ENCODE results near the gene TRPM3. TPM values are rescaled to one million over a fixed set of nuclear protein-coding genes. Genes with fewer than 3 reads are reported as not detected.

The TRPM3 gene
- total RNA-seq, 4 donors from 2014 or later: 0.51 to 8.4 (median 3.3) TPM

DNA sequence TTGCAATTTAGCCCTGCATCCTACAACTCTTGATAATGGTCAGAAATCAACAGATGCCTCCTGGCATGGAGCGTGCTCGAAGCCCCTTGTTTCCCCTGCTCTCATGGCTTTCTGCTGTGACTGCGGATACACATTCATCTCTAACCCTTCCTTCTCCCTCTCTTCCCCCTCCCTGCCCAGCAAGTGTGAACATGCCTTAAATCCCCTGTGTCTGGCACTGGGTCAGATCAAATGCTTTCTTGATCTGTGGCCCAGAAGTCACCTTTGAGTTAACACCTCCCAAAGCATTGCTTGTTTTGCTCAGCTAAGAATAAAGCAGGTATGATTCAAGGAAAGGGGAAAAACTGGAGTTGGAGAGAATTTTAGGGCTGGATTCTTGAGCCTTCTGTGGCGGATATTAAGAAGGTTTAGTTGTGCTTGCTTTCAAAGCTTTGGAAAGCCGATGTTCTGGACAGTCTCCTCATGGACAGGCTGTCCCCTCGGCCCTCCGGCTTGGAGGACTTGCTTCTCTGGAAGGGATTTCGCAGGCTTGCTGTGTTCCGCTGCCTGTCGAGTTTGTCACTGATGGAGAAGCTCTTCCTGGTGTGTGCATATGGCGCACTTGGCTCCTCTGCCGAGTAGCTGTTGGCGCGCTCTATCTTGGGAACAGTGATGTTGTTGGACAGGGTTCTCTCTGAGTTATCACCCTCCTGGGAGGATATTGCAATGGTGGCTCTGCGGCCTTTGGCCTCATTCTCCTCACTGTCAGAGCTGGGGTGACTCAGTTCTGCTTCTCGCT, 585.7 kb downstream of the TRPM3 start:
- H3K9me3 ChIP-seq: no peaks in the 10 kb centered on the region
- intact Hi-C loops (cut with DNase I; ENCODE audit: low total_unique reads): no loop called here
- no peak for DNase-seq
- no peak for TF ChIP-seq CTCF (IDR thresholded peaks at IDR 0.05)
- no peak for TF ChIP-seq POLR2A (IDR thresholded peaks at IDR 0.05)
- H3K27me3 ChIP-seq: no peaks in the 10 kb centered on the region
- H3K27ac ChIP-seq: no peak overlapping the region
- H3K4me1 ChIP-seq: no peaks in the 10 kb centered on the region
- H3K4me3 ChIP-seq: no peak overlapping the region
- H3K36me3 ChIP-seq: no peaks in the 10 kb centered on the region

GRCh38 chr9:70534471-70534870, 587.0 kb downstream of the TRPM3 start:
- no peaks in the 10 kb centered on the region for H3K27me3 ChIP-seq
- TF ChIP-seq CTCF (IDR thresholded peaks at IDR 0.05) (no peak), POLR2A (IDR thresholded peaks at IDR 0.05) (no peak)
- intact Hi-C loops (cut with DNase I; ENCODE audit: low total_unique reads): no loop called here
- no peaks in the 10 kb centered on the region for H3K4me1 ChIP-seq
- no peaks in the 10 kb centered on the region for H3K36me3 ChIP-seq
- no peak overlapping the region for H3K27ac ChIP-seq
- no peak for DNase-seq
- H3K9me3 ChIP-seq: no peaks in the 10 kb centered on the region
- H3K4me3 ChIP-seq: no peak overlapping the region

- intact Hi-C loops (cut with DNase I; ENCODE audit: low total_unique reads): no loop called here
- Histone ChIP-seq H3K4me3 (no peak overlapping the region), H3K9me3 (no peaks in the 10 kb centered on the region), H3K36me3 (no peaks in the 10 kb centered on the region), H3K27ac (no peak overlapping the region), H3K4me1 (no peaks in the 10 kb centered on the region), H3K27me3 (no peaks in the 10 kb centered on the region)
- no peak for DNase-seq
- TF ChIP-seq POLR2A (IDR thresholded peaks at IDR 0.05) (no peak), CTCF (IDR thresholded peaks at IDR 0.05) (no peak)
Observed at GRCh38 chr9:70534061-70534460, 587.4 kb downstream of the TRPM3 start.

DNA sequence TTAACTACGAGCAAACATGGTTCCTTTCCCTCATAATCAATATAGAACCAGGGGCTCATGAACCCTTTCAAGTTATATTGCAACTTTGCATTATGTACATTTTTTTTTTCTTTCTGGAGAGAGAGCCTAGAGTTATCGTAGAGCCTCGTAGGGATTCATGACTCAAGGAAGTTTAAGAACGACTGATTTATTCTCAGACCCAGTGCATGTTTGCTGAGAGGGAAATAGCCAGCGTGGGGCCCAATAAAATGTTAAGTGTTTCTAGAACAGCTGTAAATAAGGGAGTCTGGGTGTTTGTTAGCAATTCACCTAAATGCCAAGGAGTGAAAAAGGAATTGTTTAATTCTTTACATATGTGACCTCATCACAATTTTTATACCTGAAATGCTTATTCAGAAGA, 587.9 kb downstream of the TRPM3 start:
- intact Hi-C loops (cut with DNase I; ENCODE audit: low total_unique reads): no loop called here
- no peak for DNase-seq
- Histone ChIP-seq H3K36me3 (no peaks in the 10 kb centered on the region), H3K27ac (no peak overlapping the region), H3K27me3 (no peaks in the 10 kb centered on the region), H3K4me1 (no peaks in the 10 kb centered on the region), H3K4me3 (no peak overlapping the region), H3K9me3 (no peaks in the 10 kb centered on the region)
- TF ChIP-seq CTCF (IDR thresholded peaks at IDR 0.05) (no peak), POLR2A (IDR thresholded peaks at IDR 0.05) (no peak)

DNA sequence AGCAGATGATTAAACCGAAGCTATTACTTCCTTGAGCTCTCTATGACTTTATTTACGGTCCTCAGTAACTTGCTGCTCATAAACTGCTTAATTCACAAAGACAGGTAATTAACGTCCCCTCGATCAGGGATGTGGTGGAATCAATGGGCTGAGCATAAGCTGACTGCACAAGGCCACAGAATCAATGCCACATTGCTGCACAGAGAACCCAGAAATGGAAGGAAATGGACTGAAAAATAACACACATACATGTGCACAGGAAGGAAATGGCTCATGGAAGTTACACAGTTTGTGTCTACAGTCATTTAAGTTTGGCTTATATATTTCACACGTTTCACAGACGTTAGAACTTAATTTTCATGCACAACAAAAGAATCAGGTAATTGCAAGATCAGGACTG, 588.7 kb downstream of the TRPM3 start:
- Histone ChIP-seq H3K36me3 (no peaks in the 10 kb centered on the region), H3K9me3 (no peaks in the 10 kb centered on the region), H3K4me3 (no peak overlapping the region), H3K27me3 (no peaks in the 10 kb centered on the region), H3K4me1 (no peaks in the 10 kb centered on the region), H3K27ac (no peak overlapping the region)
- TF ChIP-seq CTCF (IDR thresholded peaks at IDR 0.05): no peak
- TF ChIP-seq POLR2A (IDR thresholded peaks at IDR 0.05): no peak
- intact Hi-C loops (cut with DNase I; ENCODE audit: low total_unique reads): no loop called here
- DNase-seq: no peak
